Islet of Langerhans (tissue), 1 donor: ENCODE measurements around the gene THUMPD2.
"Not testable (repeated sequence)": the region's sequence is repeated elsewhere in the genome, so short reads cannot be mapped to it uniquely, and the experiment has no call there.

Source experiments
- FAIRE-seq: peaks from one replicate; lab custom pipeline; 2011; peaks lifted over from hg19 to GRCh38; lab: Jason Lieb, UNC

Gene THUMPD2

GRCh38 chr2:39778775-39779340 lies at the start of gene THUMPD2:
THUMPD2 (minus strand) TSS chr2:39779258; CDS start chr2:39779239, 19 bp downstream.
- no peak for FAIRE-seq

DNA sequence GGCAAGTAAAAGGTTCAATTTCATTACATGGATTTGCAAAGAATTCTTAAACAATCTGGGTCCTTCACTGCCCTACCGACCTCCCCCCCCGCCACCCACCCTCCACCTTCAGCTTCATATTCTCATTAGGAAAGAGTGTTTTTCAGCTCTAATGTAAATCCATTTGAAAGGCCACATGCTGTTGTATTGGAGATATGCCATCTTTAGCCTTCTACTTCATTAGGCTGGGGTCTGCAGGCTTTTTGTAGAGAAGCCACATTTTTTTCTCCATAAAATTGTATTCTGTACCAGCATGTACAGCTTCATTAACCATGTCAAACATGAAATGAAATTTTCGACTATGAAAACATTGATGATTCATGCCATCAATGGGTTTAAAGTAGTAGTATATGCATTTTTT lies 42.8 kb upstream of the THUMPD2 start:
- no peak for FAIRE-seq

GRCh38 chr2:39816845-39817244 lies 37.8 kb upstream of the THUMPD2 start:
- no peak for FAIRE-seq

GRCh38 chr2:39816428-39816827 lies 37.4 kb upstream of the THUMPD2 start:
- FAIRE-seq, result no peak

- no peak for FAIRE-seq
Observed at GRCh38 chr2:39805936-39806608, 27.0 kb upstream of the THUMPD2 start.

- FAIRE-seq, result no peak
Observed at GRCh38 chr2:39803839-39804238, 24.8 kb upstream of the THUMPD2 start.

DNA sequence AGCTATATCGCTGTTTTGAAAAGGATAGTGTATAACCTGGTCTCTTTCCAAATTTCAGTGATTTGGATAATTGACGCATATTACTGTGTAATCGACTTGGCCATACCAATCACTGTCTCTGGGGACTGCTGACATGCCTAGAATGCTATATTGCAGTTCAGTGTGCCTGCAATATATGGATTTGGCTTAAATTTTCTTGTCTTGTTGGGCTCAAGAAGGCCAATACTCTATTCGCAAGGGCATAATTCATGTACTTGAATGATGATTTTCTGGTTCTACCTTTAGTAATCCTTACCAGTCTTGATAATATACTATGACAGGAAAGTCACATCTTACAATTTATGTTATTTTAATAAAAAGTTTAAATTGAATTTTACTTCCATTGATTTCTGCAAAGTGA lies 21.7 kb upstream of the THUMPD2 start:
- FAIRE-seq, result no peak

- no peak for FAIRE-seq
Observed at GRCh38 chr2:39796134-39796533, 17.1 kb upstream of the THUMPD2 start.

DNA sequence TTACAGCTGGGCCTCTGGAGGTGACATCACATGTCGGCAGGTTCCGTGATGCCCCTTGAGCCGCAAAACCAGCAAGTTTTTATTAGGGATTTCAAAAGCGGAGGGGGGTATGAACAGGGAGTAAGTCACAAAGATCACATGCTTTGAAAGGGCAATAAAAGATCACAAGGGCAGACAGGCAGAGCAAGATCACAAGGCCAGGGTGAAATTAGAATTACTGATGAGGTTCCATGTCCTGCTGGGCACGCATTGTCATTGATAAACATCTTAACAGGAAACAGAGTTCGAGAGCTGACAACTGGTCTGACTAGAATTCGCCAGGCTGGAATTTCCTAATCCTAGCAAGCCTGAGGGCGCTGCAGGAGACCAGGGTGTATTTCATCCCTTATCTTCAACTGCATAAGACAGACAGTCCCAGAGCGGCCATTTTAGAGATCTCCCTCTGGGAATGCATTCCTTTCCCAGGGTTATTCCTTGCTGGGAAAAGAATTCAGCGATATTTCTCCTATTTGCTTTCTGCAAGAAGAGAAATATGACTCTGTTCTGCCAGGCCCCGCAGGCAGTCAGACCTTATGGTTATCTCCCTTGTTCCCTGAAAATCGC lies 11.3 kb upstream of the THUMPD2 start:
- FAIRE-seq, result not testable (repeated sequence)

- no peak for FAIRE-seq
Observed at GRCh38 chr2:39787950-39788349, 8.9 kb upstream of the THUMPD2 start.

DNA sequence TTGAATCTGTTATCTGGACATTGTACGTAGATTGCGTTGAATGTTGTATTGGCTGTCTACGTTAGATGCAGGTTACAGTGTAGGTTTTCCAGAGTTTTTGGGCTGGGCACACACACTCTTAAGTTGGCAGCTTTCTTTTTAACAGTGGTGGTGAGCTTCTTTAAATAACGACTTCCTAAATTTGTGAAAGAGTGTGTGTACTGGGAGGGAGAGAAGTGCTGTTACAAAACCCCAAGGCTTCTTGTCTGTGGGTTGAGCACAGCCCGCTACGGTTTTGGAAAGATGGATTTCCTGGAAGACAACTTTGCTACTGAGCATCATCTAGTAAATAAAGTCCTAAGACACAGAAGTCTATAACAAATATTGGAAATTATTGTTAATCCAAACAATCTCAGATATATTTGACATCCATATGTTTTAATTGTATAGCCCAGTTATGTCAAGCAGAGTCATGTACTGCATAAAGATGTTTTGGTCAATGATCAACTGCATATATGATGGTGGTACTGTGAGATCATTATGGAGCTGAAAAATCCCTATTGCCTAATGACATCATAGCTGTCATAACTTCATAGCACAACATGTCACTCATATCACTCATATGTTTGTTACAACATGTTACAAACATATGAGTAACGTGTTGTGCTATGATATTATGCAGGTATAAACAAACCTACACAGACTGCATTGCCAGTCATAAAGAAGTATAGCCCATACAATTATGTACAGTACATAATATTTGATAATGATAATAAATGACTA lies 7.9 kb upstream of the THUMPD2 start:
- no peak for FAIRE-seq

GRCh38 chr2:39782591-39782990 lies 3.5 kb upstream of the THUMPD2 start:
- no peak for FAIRE-seq

- FAIRE-seq, result no peak
Observed at GRCh38 chr2:39781697-39782096, 2.6 kb upstream of the THUMPD2 start.

DNA sequence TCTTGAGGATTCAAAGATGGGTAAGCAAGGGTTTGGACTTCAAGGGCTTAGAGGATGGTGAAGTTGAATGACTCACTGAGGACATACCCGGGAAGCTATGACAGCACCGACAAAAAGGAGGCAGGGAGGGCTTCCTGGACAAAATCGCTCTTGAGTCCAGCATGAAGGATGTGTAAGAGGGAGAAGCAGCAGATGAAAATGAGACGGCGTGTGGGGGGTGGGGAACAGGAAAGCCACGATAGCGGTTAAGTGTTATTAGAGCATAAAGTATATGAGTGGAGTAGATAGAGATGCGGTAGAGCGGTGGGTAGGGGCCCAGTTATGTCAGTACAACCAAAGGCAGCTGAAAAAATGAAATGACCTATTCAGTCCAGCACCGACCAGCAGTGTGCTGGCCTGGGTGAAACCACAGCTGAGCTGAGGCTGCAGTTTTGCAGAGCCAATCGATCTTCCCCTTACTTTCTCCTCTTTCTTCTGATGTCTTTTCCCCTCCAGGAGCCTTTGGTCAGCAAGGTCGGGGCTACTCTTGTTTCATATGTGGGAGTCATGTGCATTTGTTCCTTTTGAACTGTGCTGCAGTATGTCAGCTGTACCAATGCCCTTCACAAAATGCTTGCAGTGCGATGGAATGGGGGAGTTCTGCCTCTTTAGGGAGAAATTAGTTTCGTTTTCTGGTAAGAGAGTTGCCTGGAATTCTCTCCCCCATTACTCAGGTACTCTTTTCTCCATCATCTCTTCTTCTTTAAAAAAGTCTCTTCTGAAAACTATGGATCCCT lies 2.0 kb upstream of the THUMPD2 start:
- FAIRE-seq, result no peak

GRCh38 chr2:39779927-39780326 lies 869 bp upstream of the THUMPD2 start:
- FAIRE-seq, result no peak

- FAIRE-seq, result no peak
Observed at GRCh38 chr2:39779341-39779851, 338 bp upstream of the THUMPD2 start.

- no peak for FAIRE-seq
Observed at GRCh38 chr2:39778233-39778632, 825 bp downstream of the THUMPD2 start.

- FAIRE-seq, result no peak
Observed at GRCh38 chr2:39772812-39773152, 6.3 kb downstream of the THUMPD2 start.

DNA sequence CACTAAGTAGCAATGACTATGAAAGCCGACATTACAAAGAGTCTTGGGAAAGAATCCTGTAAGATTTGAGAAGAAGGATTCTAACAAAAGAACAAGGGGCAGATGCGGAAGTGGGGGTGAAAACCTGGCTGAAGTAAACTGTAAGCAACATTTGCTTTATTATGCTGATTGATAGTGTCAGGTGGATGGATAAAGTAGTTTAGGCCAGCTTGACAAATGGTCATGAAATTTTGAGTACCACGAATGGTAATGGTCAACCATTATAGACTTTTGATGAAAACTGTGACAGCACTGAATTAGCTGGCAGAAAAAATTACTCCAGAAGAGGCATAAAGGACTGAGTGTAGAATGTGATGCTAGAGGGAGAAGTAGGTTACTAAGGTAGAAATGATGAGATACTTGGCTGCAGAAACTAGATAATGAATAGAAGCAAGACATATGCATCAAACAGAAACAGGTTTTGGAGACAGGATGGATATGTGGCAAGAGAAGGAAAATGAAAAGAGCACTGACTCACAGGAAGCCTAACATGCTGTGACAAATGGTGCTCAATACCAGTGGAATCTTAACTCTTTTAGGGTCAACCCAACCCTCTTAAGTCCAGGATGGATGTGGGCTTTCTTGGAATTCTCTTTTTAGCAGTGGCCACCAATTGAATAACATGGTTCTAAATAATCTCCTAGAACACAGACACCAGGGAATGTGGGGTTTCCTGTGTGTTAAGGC lies 6.8 kb downstream of the THUMPD2 start:
- FAIRE-seq, result no peak

DNA sequence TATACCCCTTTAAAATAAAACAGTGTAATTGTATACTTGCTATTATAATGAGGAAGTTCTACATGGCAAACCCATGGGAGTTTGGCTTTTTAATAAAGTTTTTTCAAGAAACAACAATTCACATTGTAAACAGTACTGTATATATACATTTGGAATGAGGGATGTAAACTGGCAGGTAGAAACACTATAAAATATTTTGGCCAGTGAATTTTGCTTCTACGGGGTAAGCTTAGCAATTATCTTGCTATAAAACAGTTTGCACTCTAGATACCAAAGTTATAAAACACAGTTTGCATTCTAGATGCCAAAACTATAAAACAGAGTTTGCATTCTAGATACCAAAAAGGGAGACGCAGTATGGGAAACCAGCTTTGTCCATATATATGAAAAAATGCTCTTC lies 16.6 kb downstream of the THUMPD2 start:
- no peak for FAIRE-seq

DNA sequence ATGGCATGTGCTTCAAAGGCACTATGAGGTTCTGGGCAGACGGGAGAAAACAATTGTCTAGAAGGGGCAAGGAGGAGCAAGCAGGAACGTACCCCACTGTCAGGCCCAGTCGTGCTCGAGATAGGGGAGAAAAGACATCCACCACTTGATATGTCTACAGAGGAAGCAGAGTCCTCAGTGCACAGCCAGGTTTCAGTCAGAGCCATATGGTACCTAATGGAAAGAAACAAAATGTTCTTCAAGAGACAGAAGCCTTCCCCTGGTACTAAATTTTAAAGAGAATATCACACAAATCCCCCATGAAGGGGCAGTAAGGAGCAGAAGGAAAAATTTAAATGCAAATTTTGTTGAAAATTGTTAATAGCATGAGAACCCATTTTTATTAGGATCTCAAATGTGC lies 21.9 kb downstream of the THUMPD2 start:
- no peak for FAIRE-seq

- no peak for FAIRE-seq
Observed at GRCh38 chr2:39755466-39755865, 23.6 kb downstream of the THUMPD2 start.
